A549 (cell line): ENCODE measurements around the gene PLEKHA8.

Source experiments
- GATA3 ChIP-seq: IDR thresholded peaks from 2 replicates; pipeline ENCODE4 v1.6.1; 2012; ENCODE audit warnings: borderline replicate concordance
- HDAC2 ChIP-seq: fragments of 200-600 bp; sonication (generic); IDR thresholded peaks from 2 replicates; pipeline ENCODE4 v1.6.1; 2016
- JUN ChIP-seq, 2 experiments: fragments of >200 bp; sonication (Bioruptor Twin); formaldehyde crosslinking; IDR thresholded peaks; 2 replicates in 1 of 2; 3 replicates in 1 of 2; pipeline ENCODE4 v1.6.1; 2016 to 2017
- PHF8 ChIP-seq: fragments of 200-600 bp; sonication (generic); IDR thresholded peaks from 2 replicates; pipeline ENCODE4 v1.6.1; 2016; ENCODE audit warnings: low read depth, mild to moderate bottlenecking, antibody characterized with exemption, moderate library complexity, borderline replicate concordance
- TF ChIP-seq, protein P1 (sequence below): fragments of >200 bp; sonication (Bioruptor Twin); formaldehyde crosslinking; IDR thresholded peaks from 3 replicates; pipeline ENCODE4 v1.5.1; 2016

DNA sequence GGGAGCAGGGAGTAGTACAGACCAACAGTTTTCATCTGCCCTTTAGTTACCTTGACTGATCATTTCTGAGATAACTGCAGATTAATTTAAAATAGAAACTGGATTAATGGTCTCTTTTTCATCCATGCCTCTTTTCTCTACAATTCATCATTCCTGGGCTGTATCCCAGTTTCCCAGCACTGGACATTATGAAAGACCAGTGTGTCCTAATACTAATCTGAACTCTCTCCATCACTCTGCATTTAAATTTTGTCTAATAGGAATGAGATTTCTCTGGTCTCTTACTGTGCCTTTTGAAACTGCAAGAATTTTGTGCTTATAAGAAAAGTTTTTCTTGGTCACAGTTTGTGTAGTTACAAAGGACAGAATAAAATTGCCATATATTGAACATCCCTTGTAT, 12.7 kb downstream of the PLEKHA8 start:
- TF ChIP-seq, protein P1, sequence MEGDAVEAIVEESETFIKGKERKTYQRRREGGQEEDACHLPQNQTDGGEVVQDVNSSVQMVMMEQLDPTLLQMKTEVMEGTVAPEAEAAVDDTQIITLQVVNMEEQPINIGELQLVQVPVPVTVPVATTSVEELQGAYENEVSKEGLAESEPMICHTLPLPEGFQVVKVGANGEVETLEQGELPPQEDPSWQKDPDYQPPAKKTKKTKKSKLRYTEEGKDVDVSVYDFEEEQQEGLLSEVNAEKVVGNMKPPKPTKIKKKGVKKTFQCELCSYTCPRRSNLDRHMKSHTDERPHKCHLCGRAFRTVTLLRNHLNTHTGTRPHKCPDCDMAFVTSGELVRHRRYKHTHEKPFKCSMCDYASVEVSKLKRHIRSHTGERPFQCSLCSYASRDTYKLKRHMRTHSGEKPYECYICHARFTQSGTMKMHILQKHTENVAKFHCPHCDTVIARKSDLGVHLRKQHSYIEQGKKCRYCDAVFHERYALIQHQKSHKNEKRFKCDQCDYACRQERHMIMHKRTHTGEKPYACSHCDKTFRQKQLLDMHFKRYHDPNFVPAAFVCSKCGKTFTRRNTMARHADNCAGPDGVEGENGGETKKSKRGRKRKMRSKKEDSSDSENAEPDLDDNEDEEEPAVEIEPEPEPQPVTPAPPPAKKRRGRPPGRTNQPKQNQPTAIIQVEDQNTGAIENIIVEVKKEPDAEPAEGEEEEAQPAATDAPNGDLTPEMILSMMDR = no peak
- TF ChIP-seq HDAC2 = no peak
- no peak for TF ChIP-seq JUN (IDR thresholded peaks at IDR 0.05)
- TF ChIP-seq GATA3 = no peak
- TF ChIP-seq PHF8 = no peak
